Coronary artery (tissue), 2 donors: ENCODE data around the gene NELL2.

Experiments
- DNase-seq: peaks from one replicate; pipeline ENCODE4 v3.0.0-alpha.2; 2017; ENCODE audit warnings: low spot score
- H3K27ac ChIP-seq, 2 donors: fragments of 200-600 bp; sonication (generic); one replicate each; pipeline ENCODE4 v1.5.1; 2016 to 2019
- H3K4me3 ChIP-seq: fragments of 200-600 bp; sonication (generic); 2 replicates; pipeline ENCODE4 v1.5.1; 2016; ENCODE audit warnings: mild to moderate bottlenecking, moderate library complexity
- CTCF ChIP-seq: fragments of 200-600 bp; sonication (generic); IDR thresholded peaks from one replicate; pipeline ENCODE4 v1.5.1; 2019; ENCODE audit warnings: antibody characterized with exemption

Gene NELL2

GRCh38 chr12:44889162-44889561 is 13.0 kb upstream of the NELL2 start:
- no peak overlapping the region for H3K4me3 ChIP-seq
- H3K27ac ChIP-seq: no peak overlapping the region
- DNase-seq: no peak
- no peak for TF ChIP-seq CTCF

GRCh38 chr12:44885902-44886301 is 9.8 kb upstream of the NELL2 start:
- TF ChIP-seq CTCF: no peak
- H3K27ac ChIP-seq: no peak overlapping the region
- DNase-seq: no peak

DNA sequence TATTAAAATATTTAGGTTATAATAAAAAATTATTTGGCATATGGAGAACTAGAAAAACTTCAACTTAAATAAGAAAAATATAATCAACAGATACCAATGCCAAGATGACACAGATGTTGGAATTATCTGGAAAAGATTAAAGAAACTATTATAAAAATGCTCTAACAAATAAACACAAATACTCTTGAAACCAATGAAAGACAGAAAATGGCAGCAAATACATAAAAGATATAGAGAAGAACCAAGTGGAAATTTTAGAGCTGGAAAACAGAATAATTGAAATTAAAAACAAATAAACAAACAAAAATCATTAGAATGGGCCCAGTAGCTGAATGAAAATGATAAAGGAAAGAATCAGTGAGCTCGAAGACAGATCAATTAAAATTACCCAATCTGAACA is 5.1 kb upstream of the NELL2 start:
- Histone ChIP-seq H3K4me3 (no peak overlapping the region), H3K27ac (no peak overlapping the region)
- TF ChIP-seq CTCF: no peak
- no peak for DNase-seq

More at GRCh38 chr12:44885902-44886301, 9.8 kb upstream of the NELL2 start:
- H3K4me3 ChIP-seq: no peak overlapping the region

DNA sequence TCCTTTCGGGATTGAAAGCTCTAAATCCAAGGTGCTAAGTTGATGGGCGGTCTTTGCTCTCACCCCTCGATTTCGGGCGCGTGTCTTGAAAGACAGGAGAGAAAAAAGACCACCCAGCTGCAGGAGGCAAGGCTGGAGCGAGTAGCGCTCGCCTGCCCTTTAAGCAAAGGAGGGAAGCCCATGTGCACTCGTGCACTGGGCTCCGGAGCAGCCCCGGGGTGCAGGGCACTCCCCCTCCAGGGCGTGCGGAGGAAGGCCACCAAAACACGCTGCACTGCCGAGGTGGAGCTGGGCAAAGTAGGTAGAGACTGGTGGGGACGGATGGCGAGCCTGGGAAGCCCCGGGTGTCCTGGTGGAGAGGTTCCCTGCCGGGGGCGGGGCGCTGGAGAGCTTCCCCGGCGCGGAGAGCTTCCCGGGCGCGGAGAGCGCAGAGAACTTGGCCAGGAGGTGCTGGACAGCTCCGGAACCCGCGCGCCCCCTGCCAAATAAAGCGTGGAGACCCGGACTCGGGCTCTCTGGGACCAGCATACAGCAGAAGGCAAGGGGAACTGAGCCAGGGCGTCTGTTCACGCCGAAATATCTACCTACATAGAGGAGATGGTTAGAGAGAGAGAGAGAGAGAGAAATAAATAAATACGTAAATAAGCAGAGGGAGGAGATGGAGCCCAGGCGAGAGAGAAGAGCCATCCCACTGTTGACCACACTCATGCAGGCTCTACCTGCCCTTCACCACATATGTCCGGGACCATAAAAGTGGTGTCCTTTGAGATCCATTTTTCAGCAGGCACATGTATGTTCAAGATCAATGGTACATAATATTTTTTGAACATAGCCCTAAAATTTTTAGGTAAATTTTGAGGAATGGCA is 662 bp upstream of the NELL2 start:
- Histone ChIP-seq H3K4me3 (peak overlapping the region; percentile 70), H3K27ac (no peak overlapping the region)
- no peak for DNase-seq
- no peak for TF ChIP-seq CTCF

DNA sequence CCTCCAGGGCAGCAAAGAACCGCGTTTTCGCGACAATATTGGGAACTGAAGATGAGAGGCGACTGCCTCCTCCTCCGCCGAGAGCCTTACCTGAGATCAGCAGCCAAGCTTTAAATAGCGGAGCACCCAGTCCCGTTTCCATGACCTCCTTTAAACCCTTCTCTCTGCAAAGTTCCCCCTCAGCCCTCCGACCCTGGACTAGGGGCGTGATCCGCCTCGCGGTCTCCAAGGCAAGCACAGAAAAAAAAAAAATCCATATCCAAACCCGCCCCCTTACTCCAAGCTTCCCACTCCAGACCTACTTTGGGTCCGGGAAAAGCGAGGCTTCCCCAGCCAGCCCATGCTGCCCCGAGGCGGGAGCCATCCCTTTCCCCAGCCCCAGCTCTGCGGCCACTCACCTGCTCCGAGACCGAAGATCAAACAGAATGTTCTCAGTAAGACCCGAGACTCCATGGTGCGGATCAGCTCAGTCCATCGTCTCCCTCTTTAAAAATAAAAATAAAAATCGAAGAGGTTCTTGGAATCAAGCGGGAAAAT is 630 bp downstream of the NELL2 start:
- no peak for DNase-seq
- no peak overlapping the region for H3K27ac ChIP-seq

GRCh38 chr12:44874981-44875416 is 1.1 kb downstream of the NELL2 start:
- peak overlapping the region; percentile 70 for H3K4me3 ChIP-seq
- no peak overlapping the region for H3K27ac ChIP-seq
- no peak for DNase-seq
- no peak for TF ChIP-seq CTCF

More for the DNA sequence above, 630 bp downstream of the NELL2 start:
- no peak for TF ChIP-seq CTCF
- peak overlapping the region; percentile 70 for H3K4me3 ChIP-seq

GRCh38 chr12:44873898-44874297 is 2.2 kb downstream of the NELL2 start:
- no peak for DNase-seq
- no peak overlapping the region for H3K4me3 ChIP-seq
- no peak overlapping the region for H3K27ac ChIP-seq
- TF ChIP-seq CTCF: no peak
